Nephron (organoid): ENCODE results near the gene REM2.

Experiments used
- H3K27ac Mint-ChIP-seq, 3 experiments: 2 replicates each; pipeline ENCODE4 v1.8.0; 2020; ENCODE audit warnings: mixed read lengths in 3 of 3, mild to moderate bottlenecking in 2 of 3, moderate library complexity in 1 of 3
- H3K27me3 Mint-ChIP-seq: 2 replicates; pipeline ENCODE4 v1.8.0; 2021; ENCODE audit warnings: low read depth, mild to moderate bottlenecking, moderate library complexity, mixed read lengths
- H3K36me3 Mint-ChIP-seq: 2 replicates; pipeline ENCODE4 v1.8.0; 2020; ENCODE audit warnings: low read depth, mixed read lengths
- H3K4me1 Mint-ChIP-seq: 2 replicates; pipeline ENCODE4 v1.8.0; 2020; ENCODE audit warnings: mixed read lengths
- H3K4me3 Mint-ChIP-seq, 3 experiments: 2 replicates each; pipeline ENCODE4 v1.8.0; 2020; ENCODE audit warnings: mild to moderate bottlenecking in 3 of 3, mixed read lengths in 3 of 3, moderate library complexity in 2 of 3
- H3K9me3 Mint-ChIP-seq: 2 replicates; pipeline ENCODE4 v1.8.0; 2020; ENCODE audit warnings: mixed read lengths
- TF ChIP-seq, protein P1 (sequence below), 3 experiments: fragments of 200-600 bp; sonication (generic); IDR thresholded peaks; one replicate each; pipeline ENCODE4 v1.5.0; 2021; ENCODE audit warnings: antibody characterized with exemption in 3 of 3; ENCODE audit not compliant: unreplicated experiment in 3 of 3

REM2 gene

GRCh38 chr14:22871224-22872032, 11.6 kb upstream of the REM2 start, which contains the start of gene LRP10:
Gene LRP10, plus strand, starts transcription at chr14:22871740. Its CDS starts 564 bp downstream, at chr14:22872304.
- peaks cover 13% of the 10 kb centered on the region for H3K4me1 Mint-ChIP-seq
- TF ChIP-seq, protein P1, sequence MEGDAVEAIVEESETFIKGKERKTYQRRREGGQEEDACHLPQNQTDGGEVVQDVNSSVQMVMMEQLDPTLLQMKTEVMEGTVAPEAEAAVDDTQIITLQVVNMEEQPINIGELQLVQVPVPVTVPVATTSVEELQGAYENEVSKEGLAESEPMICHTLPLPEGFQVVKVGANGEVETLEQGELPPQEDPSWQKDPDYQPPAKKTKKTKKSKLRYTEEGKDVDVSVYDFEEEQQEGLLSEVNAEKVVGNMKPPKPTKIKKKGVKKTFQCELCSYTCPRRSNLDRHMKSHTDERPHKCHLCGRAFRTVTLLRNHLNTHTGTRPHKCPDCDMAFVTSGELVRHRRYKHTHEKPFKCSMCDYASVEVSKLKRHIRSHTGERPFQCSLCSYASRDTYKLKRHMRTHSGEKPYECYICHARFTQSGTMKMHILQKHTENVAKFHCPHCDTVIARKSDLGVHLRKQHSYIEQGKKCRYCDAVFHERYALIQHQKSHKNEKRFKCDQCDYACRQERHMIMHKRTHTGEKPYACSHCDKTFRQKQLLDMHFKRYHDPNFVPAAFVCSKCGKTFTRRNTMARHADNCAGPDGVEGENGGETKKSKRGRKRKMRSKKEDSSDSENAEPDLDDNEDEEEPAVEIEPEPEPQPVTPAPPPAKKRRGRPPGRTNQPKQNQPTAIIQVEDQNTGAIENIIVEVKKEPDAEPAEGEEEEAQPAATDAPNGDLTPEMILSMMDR (IDR thresholded peaks at IDR 0.05; ENCODE audit: unreplicated experiment in 3 of 3) = no peak
- H3K4me3 Mint-ChIP-seq = peak within 1 kb of the TSS; percentile 92 to 98 (median 97)

DNA sequence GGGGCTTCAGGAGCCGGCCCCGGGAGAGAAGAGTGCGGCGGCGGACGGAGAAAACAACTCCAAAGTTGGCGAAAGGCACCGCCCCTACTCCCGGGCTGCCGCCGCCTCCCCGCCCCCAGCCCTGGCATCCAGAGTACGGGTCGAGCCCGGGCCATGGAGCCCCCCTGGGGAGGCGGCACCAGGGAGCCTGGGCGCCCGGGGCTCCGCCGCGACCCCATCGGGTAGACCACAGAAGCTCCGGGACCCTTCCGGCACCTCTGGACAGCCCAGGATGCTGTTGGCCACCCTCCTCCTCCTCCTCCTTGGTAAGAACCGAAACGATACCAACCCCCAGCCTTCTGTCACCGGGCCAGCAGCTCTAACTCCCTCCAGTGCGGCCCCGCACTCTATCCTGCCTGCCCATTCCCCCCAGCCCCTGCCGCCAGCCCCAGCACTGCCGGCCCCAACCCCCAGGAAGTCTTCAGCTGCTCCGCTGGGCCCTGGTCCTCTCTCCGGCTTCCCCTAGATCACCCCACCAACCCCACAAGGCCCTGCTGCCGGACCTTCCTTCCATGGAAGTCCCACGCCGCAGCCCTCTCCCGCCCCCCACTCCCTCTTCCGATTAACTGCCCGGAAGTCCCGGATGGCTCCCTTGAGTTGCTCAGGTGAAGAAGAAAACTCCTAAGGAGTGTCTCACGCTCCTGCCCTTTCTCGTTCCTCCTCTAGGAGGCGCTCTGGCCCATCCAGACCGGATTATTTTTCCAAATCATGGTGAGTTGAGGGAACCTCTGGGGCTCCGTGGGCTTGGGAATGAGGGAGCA, 10.8 kb upstream of the REM2 start:
- H3K4me3 Mint-ChIP-seq = peak overlapping the region; percentile 92 to 98 (median 97)
- TF ChIP-seq, protein P1 (IDR thresholded peaks at IDR 0.05; ENCODE audit: unreplicated experiment in 3 of 3) = peak; percentile 84 to 92 (median 87)
- no peaks in the 10 kb centered on the region for H3K9me3 Mint-ChIP-seq
- peaks cover 13% of the 10 kb centered on the region for H3K4me1 Mint-ChIP-seq
- peaks cover 16% of the 10 kb centered on the region for H3K36me3 Mint-ChIP-seq
- peak overlapping the region; percentile 78 to 98 (median 86) for H3K27ac Mint-ChIP-seq
- H3K27me3 Mint-ChIP-seq = no peaks in the 10 kb centered on the region

More at GRCh38 chr14:22871224-22872032, 11.6 kb upstream of the REM2 start, which contains the start of gene LRP10:
- Mint-ChIP-seq H3K36me3 (peaks cover 16% of the 10 kb centered on the region), H3K27ac (peak within 1 kb of the TSS; percentile 89 to 98 (median 98)), H3K27me3 (no peaks in the 10 kb centered on the region), H3K9me3 (no peaks in the 10 kb centered on the region)

- Mint-ChIP-seq H3K9me3 (no peaks in the 10 kb centered on the region), H3K27me3 (no peaks in the 10 kb centered on the region), H3K27ac (peak overlapping the region; percentile 78 to 90 (median 86)), H3K36me3 (peaks cover 22% of the 10 kb centered on the region), H3K4me1 (peaks cover 13% of the 10 kb centered on the region), H3K4me3 (peak overlapping the region; percentile 82 to 90 (median 88))
- TF ChIP-seq, protein P1 (IDR thresholded peaks at IDR 0.05; ENCODE audit: unreplicated experiment in 3 of 3) = peak in 1 of 3 experiments; percentile 4
Observed at GRCh38 chr14:22872833-22873520, 10.0 kb upstream of the REM2 start.

DNA sequence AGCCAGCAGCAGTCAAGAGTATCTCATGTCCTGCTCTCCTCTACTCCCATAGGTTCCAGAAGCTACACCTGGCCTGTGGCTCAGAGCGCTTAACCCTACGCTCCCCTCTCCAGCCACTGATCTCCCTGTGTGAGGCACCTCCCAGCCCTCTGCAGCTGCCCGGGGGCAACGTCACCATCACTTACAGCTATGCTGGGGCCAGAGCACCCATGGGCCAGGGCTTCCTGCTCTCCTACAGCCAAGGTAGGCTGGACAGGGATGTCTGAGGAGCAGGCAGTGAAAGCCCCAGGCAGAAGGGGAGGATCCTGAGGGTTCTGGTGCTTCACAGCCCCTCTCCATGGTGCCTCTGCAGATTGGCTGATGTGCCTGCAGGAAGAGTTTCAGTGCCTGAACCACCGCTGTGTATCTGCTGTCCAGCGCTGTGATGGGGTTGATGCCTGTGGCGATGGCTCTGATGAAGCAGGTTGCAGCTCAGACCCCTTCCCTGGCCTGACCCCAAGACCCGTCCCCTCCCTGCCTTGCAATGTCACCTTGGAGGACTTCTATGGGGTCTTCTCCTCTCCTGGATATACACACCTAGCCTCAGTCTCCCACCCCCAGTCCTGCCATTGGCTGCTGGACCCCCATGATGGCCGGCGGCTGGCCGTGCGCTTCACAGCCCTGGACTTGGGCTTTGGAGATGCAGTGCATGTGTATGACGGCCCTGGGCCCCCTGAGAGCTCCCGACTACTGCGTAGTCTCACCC, 7.8 kb upstream of the REM2 start:
- Mint-ChIP-seq H3K9me3 (no peaks in the 10 kb centered on the region), H3K4me3 (no peak overlapping the region), H3K4me1 (peaks cover 13% of the 10 kb centered on the region), H3K27me3 (no peaks in the 10 kb centered on the region), H3K27ac (no peak overlapping the region), H3K36me3 (peaks cover 28% of the 10 kb centered on the region)
- TF ChIP-seq, protein P1 (IDR thresholded peaks at IDR 0.05; ENCODE audit: unreplicated experiment in 3 of 3) = no peak

DNA sequence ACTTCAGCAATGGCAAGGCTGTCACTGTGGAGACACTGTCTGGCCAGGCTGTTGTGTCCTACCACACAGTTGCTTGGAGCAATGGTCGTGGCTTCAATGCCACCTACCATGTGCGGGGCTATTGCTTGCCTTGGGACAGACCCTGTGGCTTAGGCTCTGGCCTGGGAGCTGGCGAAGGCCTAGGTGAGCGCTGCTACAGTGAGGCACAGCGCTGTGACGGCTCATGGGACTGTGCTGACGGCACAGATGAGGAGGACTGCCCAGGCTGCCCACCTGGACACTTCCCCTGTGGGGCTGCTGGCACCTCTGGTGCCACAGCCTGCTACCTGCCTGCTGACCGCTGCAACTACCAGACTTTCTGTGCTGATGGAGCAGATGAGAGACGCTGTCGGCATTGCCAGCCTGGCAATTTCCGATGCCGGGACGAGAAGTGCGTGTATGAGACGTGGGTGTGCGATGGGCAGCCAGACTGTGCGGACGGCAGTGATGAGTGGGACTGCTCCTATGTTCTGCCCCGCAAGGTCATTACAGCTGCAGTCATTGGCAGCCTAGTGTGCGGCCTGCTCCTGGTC, 7.2 kb upstream of the REM2 start:
- Mint-ChIP-seq H3K27ac (no peak overlapping the region), H3K27me3 (no peaks in the 10 kb centered on the region), H3K4me3 (peak overlapping the region in 2 of 3 experiments; percentile 20 to 22), H3K36me3 (peaks cover 28% of the 10 kb centered on the region), H3K9me3 (no peaks in the 10 kb centered on the region), H3K4me1 (peaks cover 9% of the 10 kb centered on the region)
- TF ChIP-seq, protein P1 (IDR thresholded peaks at IDR 0.05; ENCODE audit: unreplicated experiment in 3 of 3) = no peak
